Adipose tissue (tissue), 3 donors: ENCODE results near the gene GRM8. TPM values are rescaled to one million over a fixed set of nuclear protein-coding genes. Genes with fewer than 3 reads are reported as not detected.

Experiments
- H3K27ac ChIP-seq: one replicate; pipeline ENCODE4 v1.5.1; 2013; ENCODE audit warnings: low read depth, low read length
- WGBS, 3 donors: extraction: QIAGEN DNeasy Blood & Tissue Kit; methylation state at CpG; one replicate each; pipeline ENCODE4 v1.1.7; 2013; 5-methylcytosine and 5-hydroxymethylcytosine counted together
- polyA plus RNA-seq, 3 donors: library from polyadenylated mRNA; stranded (reverse); fragments of 200-250 nt; gene quantifications; one replicate each; pipeline ENCODE4 v1.2.3, GENCODE V29; 2013
- donor health status: healthy with polysubstance abuse.
- donor health status: Bipolar disorder and iron deficiency.
- donor health status: healthy.

The GRM8 gene
- polyA plus RNA-seq, 3 donors, result 0.07 to 0.08 TPM; not detected in 1

DNA sequence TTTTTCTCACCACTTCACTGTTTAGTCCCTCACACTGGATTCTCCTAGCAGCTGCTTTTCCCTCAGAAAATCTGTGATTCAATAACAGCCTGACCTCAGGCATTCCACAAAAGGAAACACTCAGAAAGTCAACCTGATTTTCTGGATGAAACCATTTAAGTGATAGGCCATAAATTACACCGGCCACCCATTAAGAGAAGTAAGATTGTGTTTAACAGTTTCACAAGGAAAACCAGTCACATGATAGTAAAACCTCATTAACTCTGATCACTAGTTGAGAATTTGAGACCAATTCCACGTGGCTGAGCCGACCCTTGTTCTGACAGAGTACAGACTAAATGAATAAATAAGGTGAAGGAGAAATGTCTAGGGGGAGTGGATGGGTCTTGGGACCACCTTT is 7.7 kb downstream of the GRM8 start:
- WGBS, 3 donors, result 56 to 73% (median 68%) methylated on average over 3 of the region's 3 CpGs

GRCh38 chr7:127239814-127240213 is 12.9 kb downstream of the GRM8 start:
- WGBS, 3 donors, result 72 to 78% (median 75%) methylated on average over 6 of the region's 6 CpGs
- no peak overlapping the region for H3K27ac ChIP-seq

More for the DNA sequence above, 7.7 kb downstream of the GRM8 start:
- H3K27ac ChIP-seq, result no peak overlapping the region

- no peak overlapping the region for H3K27ac ChIP-seq
- 72 to 74% (median 73%) methylated on average over 2 of the region's 2 CpGs for WGBS, 3 donors
Measured at GRCh38 chr7:127233630-127234029, 19.1 kb downstream of the GRM8 start.

- H3K27ac ChIP-seq, result no peak overlapping the region
Measured at GRCh38 chr7:127231415-127231814, 21.3 kb downstream of the GRM8 start.

DNA sequence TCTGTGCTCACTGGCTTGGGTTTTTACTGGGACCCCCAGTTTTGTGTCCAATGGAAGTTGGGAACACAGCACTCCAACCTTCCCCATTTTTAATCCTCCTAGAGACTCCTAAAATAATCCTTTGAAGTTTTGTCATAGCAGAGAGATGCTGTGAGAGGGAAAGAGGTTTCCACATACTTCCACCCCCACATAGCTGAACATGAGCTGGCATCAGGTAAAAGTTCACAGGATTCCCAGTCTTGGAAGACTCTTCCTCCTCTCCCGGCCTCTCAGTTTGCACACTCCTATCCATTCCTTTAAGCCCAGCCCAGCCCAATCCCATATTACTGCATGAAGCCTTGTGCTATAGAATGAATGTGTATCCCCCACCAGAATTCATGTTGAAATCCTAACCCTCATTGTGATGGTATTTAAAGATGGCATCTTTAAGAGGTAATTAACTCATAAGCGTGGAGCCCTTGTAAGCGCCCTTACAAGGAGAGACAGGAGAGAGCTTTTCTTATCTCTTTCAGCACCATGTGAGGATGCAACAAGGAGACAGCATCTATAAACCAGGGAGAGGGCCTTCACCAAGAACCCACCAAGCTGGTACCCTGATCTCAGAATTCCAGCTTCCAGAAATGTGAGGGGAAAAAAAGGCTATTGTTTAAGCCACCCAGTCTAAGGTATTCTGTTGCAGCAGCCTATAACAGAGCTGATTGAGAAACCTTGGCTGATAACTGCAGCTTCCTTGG is 22.4 kb downstream of the GRM8 start:
- WGBS, 3 donors, result 84 to 96% (median 89%) methylated on average over 3 of the region's 3 CpGs
- no peak overlapping the region for H3K27ac ChIP-seq

DNA sequence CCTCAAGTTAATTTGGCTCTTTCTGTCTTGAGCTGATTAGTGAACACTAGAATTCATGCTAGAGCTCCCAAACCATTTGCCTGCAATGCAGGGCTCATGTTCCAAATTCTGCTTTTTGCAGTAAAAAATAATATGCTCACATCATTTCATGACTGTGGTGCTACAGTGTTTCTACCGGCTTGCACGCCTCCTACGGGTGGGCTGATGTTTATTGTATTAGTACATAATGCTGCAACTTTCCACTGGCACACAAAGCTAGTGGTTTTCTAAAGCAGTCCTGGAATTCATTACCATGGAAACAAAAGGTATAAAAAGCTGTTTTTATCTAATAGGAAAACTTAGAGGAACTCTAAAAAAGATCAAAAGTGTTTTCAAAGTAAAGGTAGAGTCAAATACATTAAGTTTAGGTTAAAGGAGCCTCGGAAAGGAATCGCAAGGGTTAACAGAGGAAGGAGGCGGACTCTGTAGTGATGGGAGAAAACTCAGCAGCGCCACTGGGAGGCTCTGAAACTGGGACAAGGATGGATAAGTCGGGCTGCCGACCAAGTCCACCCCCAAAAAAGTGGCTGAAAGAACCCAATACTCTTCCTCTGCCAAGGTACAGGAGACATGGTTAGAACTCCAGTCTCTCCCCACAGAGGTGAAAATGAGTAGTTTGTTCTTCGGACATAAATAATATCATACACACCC is 25.9 kb downstream of the GRM8 start:
- WGBS, 3 donors, result 34 to 59% (median 39%) methylated on average over 10 of the region's 10 CpGs
- H3K27ac ChIP-seq, result no peak overlapping the region

- no peak overlapping the region for H3K27ac ChIP-seq
- 89 to 96% (median 91%) methylated on average over 1 of the region's 1 CpG for WGBS, 3 donors
Measured at GRCh38 chr7:127221731-127222130, 31.0 kb downstream of the GRM8 start.

DNA sequence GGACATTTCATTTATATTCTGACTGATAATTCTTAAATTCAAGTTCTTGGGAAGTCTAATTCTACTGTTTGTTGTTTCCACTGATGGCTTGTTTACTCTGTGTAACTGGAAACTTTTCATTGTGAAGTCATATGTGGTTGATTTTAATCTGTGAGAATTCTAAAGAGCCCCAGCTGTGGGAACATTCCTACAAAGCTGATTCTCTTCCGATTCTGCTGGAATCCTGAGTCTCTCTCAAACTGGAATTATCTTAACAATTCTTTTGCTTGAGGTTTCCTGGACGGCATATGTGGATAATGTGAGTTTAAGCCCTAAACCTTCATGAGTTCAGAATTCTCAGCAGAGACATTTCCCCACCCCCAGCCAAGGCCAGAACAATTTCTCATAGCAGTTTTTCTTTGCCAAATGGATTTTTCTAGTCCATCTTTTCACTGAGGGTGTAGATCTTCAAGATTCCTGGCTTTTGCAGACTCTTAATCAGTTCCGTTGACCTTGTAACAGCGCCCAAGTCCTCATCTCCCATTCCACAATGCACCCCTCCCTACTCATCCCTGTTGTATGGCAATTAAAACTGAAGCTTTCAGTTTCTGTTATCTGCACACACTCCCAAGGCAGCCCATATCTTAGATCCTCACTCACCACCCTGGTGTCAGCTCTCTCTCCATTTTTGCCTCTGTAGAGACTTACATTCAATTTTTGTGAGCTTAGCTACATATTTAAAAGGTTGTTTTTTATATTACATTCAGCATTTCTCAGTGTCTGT is 37.6 kb downstream of the GRM8 start:
- no peak overlapping the region for H3K27ac ChIP-seq
- WGBS, 3 donors, result 60 to 69% (median 62%) methylated on average over 4 of the region's 4 CpGs

- 54 to 80% (median 56%) methylated on average over 2 of the region's 2 CpGs for WGBS, 3 donors
- no peak overlapping the region for H3K27ac ChIP-seq
Measured at GRCh38 chr7:127209886-127210285, 42.9 kb downstream of the GRM8 start.

DNA sequence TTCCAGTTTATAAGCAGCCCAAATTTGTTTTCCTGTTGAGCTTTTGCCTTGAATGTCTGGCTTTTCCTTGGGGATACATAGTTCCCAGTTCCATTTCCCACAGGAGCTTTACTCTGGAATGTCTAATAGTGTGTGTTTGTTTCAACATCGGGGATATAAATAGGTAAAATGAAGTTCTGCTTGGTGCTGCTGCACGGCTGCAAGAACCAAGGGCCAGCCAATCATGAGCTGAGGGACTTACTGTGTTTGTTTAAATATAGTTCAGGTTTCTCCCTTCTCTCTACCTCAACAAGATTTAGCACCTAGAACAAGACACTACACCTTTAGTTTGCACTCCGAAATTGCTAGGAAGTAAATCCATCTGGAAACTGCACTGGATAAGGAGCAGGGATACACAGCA is 43.9 kb downstream of the GRM8 start:
- WGBS, 3 donors, result 51 to 76% (median 75%) methylated on average over 3 of the region's 3 CpGs
- H3K27ac ChIP-seq, result no peak overlapping the region

- no peak overlapping the region for H3K27ac ChIP-seq
- 74 to 80% (median 75%) methylated on average over 3 of the region's 3 CpGs for WGBS, 3 donors
Measured at GRCh38 chr7:127208351-127208750, 44.4 kb downstream of the GRM8 start.

DNA sequence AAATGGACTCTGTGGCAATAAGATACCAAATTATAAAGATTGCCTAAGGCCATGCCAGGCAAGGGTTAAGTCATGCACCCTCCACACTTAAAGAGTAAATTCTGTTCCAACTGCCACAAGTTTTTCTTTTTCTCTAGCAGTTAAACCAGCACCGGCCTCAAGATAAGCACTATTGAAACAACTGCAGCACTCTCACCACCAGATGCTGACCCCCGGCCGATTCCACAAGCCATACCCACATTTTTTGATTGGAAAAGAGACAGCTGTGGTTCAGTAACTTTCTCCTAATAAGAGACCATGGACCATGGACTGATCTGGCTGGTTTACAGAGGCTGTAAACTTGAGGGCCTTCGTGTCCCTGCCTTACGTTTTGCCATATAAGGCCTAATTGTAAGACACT is 44.9 kb downstream of the GRM8 start:
- H3K27ac ChIP-seq, result no peak overlapping the region
- 21 to 71% (median 65%) methylated on average over 5 of the region's 5 CpGs for WGBS, 3 donors

GRCh38 chr7:127207230-127207629 is 45.5 kb downstream of the GRM8 start:
- H3K27ac ChIP-seq, result no peak overlapping the region
- 52 to 71% (median 71%) methylated on average over 4 of the region's 4 CpGs for WGBS, 3 donors

GRCh38 chr7:127194571-127194970 is 58.2 kb downstream of the GRM8 start:
- no peak overlapping the region for H3K27ac ChIP-seq
- 52 to 70% (median 55%) methylated on average over 2 of the region's 2 CpGs for WGBS, 3 donors

DNA sequence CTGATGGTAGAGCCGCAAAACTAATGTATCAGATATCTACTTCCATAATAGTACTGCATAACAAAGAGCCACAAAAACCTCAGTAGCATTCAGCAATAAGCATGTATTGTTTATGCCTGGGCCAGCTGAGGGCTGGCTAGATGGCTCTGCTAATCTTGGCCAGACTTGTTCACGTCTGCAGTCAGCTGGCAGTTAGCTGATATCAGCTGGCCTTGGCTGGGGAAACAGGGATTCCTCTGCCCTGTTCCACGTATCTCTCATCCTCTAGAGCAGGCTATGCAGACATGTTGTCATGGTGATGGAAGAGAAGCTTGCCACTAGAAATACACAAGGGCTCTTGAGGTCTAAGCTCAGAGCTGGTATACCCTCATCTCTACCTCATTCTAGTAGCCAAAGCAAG is 62.9 kb downstream of the GRM8 start:
- 49 to 55% (median 50%) methylated on average over 3 of the region's 3 CpGs for WGBS, 3 donors
- H3K27ac ChIP-seq, result no peak overlapping the region

- no peak overlapping the region for H3K27ac ChIP-seq
- 80 to 91% (median 87%) methylated on average over 2 of the region's 2 CpGs for WGBS, 3 donors
Measured at GRCh38 chr7:127189074-127189473, 63.7 kb downstream of the GRM8 start.

DNA sequence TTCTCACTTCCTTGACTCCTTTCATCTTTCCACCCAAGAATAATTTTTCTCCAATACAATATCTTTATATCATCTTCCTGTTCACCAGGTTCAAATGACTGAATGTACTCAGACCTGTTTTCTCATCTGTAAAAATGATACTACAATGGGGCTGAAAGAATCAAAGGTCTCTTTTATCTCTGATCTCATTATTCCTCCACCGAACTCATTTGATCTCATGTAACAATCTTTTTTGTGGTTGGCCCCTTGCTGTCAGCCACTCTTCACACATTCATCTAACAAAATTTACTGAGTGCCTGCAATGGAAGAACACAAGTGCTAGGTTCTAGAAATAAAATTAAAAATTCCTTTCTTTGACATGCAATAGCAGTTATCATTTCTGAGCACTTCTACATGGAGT is 65.0 kb downstream of the GRM8 start:
- 82 to 86% (median 83%) methylated on average over 1 of the region's 1 CpG for WGBS, 3 donors
- no peak overlapping the region for H3K27ac ChIP-seq

GRCh38 chr7:127186686-127187085 is 66.1 kb downstream of the GRM8 start:
- 44 to 55% (median 45%) methylated on average over 1 of the region's 1 CpG for WGBS, 3 donors

DNA sequence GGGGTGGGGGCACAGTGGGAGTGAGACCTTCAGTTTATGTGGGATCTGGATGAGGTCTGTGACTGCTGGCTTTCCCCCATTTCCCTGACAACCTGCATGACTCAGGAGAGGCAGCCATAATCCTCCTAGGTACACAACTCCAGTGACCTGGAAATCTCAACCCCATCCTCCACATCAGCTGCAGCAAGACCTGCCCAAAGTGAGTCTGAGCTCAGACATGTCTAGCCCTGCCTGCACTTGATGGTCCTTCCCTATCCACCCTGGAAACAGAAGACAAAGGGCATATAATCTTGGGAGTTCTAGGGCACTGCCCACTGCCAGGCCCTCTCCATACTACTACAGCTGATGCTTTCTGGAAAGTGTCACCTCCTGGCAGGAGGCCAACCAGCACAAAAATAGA is 75.6 kb downstream of the GRM8 start:
- no peak overlapping the region for H3K27ac ChIP-seq

More at GRCh38 chr7:127186686-127187085, 66.1 kb downstream of the GRM8 start:
- no peak overlapping the region for H3K27ac ChIP-seq
